Right lung (tissue), 5 donors: ENCODE results near the gene AMPD3. TPM values are rescaled to one million over a fixed set of nuclear protein-coding genes. Genes with fewer than 3 reads are reported as not detected.
"Not testable (repeated sequence)": the region's sequence is repeated elsewhere in the genome, so short reads cannot be mapped to it uniquely, and the experiment has no call there.

Experiments used
- DNase-seq, 2 donors: peaks; one replicate each; pipeline ENCODE4 v3.0.0-alpha.2; 2013
- polyA plus RNA-seq, 5 donors: library from polyadenylated mRNA; unstranded; fragments of 120-200 nt; gene quantifications; one replicate each; pipeline versions ENCODE4 v1.2.1 to v1.2.3, GENCODE V29; 2013; ENCODE audit warnings: inconsistent platforms in 1 of 5, low replicate concordance in 1 of 5; ENCODE audit not compliant: insufficient read length in 5 of 5, insufficient read depth in 1 of 5

The AMPD3 gene
- polyA plus RNA-seq, 5 donors = 6.1 to 10.4 (median 7.4) TPM

DNA sequence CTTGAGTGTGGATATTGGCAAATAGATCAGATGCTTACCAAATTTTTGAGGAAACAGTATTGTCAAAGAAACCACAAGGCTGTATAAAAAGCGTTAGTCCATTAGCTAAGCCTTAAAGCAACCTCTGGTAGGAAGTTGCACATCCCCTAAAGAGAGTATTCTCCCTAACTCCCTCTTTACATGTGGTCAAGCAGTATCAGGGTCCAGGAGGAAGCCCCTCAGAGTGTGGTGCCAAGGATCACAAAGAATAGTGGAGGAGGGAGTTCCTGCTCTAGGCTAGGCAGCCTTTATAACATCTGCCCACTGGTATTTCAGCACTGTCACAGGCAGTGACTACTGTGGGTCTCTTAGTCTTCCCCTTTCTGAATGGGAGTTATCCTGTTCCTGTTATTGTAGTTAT, 18.8 kb upstream of the AMPD3 start:
- no peak for DNase-seq

DNA sequence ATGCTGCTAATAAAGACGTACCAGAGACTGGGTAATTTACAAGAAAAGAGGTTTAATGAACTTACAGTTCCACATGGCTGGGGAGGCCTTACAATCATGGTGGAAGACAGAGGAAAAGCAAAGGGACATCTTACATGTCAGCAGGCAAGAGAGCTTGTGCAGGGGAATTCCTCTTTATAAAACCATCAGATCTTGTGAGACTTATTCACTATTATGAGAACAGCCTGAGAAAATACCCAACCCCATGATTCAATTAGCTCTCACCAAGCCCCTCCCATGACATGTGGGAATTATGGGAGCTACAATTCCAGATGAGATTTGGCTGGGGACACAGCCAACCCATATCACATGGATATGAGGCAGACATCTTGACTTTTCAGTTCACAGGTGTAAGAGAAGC, 18.4 kb upstream of the AMPD3 start:
- not testable (repeated sequence) for DNase-seq

DNA sequence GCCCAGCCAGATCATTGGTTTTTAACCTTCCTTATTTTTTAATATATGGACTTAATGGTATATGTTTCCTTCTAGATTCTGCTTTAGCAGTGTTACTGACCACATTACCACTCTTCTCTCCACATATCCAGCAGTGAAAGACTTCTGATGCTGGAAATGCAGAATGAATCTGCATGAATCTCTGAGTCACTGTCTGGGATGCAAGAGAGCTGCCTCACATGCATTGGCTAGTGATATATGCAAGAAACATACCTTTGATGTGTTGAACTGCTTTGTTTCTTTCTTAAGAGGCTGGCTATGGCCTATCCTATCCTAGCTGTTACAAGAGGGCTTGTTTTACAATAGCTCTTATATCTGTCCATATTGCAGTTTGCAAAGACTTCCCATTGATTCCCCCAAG, 16.6 kb upstream of the AMPD3 start:
- no peak for DNase-seq

DNA sequence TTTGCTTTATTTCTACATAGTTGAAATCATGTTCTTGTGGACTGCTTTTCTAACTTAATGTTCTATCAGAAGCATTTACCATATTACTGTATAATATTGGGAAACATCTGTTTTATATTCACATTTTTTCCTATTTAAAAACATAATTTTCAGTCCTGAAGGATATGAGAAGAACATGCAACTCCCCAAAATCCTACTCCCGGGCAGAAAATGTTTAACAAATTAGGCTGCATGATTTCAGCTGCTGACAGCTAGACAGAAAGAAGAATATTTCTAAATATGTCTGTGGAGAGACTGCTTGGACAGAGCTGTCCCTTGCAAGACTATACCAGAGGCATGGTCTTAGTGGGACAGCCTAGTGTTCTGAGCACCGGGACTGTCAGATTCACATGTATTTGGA, 15.7 kb upstream of the AMPD3 start:
- no peak for DNase-seq

DNA sequence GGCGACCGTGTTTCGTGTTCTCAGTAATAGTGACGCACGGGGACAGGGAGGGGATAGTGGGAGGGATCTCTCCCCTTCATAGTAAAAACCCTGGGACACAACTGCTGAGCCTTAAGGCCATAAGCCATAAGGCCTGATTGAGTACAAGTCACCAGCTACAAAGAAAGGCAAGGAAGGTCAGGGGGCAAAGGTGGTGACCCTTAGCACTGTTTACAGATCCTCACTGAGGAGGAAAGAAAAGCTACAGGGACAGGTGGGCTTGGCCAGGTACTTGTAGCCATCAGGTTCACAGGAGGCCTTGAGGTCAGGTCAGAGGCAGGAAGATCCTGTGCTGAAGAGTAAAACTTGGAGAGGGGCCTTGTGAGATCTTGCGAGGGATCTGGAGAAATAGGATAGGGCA, 15.1 kb upstream of the AMPD3 start:
- no peak for DNase-seq

DNA sequence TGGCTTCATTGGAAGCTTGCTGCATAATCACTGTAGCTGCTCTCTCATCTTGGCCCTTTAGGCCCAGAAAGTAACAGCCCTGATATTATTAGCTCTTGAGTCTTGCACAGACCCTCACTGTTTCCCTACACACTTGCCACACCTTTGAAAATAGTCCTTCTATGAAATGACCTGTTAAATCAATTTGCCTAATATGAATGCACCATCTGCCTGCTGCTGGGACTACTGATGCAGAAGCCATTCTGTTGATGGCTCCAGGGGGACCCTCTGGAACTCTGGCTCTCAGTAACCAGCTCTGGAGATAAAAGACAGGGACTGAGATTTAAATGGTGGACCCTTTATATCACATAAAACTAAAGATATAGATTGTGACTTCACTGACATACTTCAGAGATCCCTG, 14.7 kb upstream of the AMPD3 start:
- no peak for DNase-seq

DNA sequence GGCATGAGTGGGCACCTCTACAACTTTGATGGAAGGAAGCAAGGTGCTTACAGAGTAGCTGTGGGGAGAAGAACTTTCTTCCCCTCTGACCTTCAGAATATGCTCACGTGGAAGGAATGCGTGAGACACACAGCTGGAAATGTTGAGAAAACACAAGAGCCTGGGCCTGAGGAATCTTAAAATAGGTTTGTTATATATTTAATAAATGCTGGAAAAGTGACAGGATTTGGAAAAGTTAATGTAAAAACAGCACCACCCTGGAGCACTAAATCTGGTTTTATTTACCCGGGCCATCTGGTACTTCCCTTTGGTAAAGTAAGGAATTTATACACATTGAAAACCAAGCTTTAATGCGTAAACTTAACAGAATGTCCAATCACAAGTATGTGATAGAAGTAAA, 14.0 kb upstream of the AMPD3 start:
- no peak for DNase-seq

DNA sequence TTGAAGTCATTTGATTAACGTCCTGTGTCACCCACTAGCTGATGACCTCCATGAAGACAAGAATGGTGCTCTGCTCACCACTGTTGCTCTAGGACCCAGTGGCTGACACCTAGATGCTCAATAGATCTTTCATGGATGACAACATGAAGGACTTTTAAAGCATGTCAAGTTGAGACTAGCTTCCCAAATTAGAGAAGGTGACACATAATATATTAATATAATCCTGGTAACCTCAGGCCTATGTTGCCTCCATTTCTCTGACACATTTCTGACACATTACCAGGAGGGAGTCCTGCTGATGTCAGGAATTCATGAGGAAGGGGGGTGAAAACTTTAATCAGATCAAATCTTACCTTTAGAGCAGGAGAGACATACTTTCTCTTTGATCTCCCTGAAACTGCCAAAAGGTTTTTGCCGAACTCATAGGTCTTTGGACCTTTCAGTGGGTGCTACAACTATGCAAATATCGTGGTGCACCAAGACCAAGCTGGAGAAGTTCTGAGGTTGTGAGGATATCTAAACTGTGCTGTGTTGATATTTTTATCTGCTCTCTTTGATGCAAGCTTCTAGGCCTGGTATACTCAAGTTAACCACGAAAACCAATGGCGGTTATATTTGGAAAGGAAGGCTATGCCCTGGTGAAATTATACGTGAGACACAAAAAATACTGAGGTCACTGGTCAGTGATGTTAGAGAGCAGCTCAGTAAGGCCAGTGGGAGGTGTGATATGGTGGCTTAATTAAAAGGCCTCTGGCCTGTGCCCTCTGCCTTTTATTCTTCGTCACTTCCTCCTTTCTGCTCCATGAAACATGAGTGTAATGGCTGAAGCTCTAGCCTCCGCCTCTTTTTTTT, 13.2 kb upstream of the AMPD3 start:
- DNase-seq = no peak

DNA sequence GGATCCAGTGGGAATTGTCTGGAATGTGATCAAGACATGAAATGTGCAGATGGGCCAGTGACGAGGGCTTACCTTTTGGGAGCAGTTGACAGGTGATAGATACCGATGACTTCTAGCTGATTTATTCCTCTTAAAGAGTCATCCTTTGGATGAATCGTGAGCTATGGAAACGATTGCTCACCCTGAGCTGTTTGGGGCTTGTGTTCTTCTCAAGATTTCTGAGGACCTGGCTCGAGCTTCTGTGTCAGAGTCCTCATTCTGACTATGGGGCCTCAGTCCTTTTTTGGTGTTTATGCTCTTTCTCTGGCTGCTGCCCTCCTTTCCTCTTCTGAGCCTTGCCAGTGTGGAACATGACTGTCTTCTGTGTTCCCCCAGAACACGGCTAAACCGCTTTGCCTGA, 11.9 kb upstream of the AMPD3 start:
- DNase-seq = no peak

DNA sequence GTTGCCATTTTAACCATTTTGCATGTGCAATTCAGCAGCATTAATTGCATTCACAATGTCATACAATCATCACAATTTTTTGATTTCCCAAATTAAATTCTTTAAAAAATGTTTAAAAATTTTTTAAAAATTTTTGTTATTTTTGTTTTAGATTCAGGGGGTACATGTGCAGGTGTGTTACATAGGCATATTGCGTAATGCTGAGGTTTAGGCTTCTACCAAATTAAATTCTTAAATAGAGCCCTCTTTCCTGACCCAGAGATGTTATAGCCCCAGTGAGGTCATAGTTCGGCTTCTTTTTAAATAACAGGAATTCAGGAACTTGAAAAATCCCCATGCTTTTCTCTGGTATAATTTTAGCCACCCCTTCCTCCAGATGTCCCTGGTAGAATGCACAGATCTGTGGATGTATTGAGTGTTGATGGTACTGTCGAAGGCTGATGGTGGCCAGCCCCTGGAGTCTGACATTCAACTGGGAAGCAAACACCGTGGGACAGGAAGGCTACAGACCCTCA, 11.3 kb upstream of the AMPD3 start:
- no peak for DNase-seq

DNA sequence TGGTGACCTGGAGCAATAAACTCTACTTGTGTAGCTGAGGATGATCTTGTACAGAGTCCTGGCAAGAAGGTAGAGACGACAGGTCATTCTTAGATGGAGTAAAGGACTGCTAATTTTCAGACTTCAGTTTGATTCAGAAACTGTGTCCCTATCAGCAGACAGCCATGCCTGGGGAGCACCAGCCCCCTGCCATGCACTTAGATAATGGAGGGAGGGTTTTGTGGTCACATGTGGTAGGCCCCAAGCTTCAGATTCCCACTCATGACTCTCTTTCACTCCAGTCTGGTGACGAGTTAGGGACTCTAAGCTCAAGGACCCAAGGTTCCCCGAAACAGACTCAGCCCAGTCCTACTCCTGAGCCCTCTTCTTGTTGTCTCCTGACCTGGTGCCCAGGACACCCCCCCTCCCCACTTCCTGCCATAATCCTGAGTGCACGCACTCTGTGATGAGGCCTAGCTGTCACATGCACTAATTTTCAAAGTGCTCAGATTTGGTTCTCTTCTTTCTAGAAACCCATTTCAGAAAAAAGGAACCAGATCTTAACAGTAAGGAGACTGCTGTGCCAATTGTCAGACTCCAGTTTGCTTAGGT, 10.2 kb upstream of the AMPD3 start:
- no peak for DNase-seq

DNA sequence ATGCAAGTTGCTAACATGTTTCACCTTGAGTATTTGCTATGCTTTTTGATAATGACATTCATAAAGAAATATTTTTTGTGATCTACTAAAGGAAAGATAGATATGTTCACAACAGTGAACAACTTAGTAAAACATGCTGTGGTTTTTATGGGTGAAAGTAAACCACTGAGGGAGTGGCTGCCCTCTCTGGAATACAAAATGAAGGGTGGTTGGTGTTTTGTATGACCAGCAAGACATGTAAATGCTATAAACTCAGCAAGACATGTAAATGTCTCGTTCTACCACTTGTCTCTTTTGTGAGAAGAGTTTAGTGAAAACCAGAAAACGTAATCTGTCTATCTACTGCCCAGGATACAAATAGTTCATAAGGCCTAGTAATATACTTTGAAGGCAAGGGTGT, 7.6 kb upstream of the AMPD3 start:
- DNase-seq = no peak

DNA sequence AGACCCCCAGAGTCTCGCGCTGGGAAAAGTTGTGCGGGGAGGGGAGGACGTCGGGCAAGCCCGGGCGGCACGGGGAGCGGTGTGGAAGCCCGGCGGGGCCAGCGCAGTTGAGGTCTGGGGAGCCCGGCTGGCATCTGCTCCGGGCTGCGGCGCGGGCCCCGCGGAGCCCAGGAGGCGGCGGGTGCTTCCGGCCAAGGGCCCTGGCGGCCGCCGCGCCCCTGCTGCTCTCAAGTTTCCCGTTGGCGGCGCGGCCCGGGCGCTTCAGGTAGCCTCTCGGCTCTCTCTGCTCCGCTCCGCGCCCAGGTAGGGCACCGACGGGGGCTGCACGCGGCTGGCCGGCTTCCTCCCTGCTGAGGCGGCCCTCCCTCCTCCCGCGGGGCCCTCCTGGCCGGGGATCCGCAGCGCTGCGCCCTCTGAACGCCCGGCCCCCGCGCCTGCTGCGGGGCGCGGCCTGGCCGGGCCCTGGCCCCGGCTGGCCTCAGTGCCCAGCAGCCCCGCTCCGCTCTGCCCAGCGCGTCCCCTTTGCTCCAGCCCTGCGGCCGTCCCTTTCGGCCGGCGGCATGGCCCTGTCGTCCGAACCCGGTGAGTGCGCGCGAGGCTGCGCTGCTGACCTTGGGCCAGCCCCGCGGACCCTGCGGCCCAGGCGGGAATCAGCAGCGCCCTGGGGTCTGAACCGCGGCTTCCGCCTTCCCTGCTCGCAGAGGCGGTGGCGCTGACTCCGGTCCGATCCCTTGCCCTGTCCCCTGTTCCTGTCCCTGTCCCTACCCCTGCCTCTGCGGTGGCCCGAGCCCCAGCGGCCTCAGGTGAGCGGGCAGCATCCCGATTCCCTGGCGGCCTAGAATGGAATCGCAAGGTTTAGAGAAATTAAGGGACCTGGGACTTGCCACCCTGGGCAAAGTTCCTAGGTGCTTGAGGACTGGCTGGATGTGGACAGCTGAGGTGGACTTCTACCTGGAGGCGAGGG, 4.3 kb upstream of the AMPD3 start:
- peak; percentile 20 to 32 for DNase-seq

DNA sequence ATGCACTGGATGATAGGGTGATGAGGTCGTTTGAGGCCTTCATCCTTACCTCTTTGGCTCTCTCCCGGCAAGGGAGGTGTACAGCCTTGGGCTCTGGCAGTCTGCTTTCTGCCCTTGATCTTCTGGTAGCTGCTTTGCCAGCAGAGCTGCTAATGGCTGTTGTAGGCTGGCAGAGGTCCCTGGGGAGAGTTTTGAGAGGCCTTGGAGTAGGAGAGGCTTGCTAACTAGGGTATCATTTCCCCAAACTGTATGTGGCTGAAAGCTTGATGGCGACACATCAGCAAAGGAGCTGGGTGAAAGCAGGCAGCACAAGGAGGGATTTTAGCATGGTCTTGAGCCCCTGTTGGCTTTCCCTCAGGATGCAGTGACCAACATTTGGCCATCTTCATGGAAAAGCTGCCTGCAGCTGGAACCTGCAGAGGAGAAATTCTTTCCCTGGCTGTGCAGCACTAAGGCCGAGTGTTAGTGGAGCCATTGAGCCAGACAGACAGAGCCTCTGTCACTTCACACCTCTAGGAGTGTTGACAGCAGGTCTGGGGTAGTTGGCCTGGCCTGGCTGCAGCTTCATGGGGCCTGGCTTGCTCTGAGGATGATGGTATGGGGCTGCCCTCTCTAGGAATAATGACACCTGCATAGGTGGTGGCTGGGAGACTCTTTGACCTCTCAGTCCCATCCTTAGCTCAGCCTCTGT, 3.5 kb upstream of the AMPD3 start:
- no peak for DNase-seq

DNA sequence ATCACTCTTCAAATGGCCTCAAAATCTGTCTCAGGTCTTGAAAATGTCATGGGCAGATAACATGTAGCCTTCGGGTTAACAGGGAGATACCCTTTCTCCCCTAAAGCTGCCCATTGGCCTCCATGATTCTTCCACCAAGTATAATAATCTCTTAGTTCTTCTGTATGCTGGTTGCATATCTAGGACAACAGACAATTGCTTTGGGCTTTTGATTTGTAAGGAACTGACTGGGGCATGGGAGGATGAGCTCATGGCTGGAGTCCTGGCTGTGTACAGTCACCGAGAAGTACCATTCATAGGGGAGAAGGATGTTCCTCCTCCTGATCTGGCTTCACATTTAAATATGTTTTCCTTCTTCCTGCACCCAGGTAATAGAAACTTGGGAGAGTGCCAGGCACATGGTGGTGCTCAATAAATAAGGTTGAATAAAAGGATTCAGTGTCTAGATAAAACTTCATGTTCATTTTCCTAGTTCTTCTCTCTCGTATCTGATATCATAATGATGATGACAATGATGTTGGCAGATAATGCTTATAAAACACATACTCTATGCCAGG, 2.8 kb upstream of the AMPD3 start:
- DNase-seq = no peak

DNA sequence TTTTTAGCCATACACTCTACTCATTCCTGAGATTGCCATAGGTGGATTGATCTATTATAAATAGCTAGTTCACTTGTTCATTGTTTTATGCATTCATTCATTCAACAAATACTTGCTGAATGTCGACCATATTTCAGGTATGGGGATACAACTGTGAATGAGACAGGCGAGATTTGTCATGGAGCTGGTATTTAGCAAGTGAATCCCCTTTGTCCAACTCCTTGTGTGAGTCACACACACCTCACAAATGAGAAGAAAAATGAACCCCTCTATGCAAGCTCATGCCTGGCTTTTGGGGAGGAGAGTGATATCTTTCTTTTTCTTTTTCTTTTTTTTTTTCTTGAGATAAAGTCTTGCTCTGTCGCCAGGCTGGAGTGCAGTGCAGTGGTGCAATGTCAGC, 1.8 kb upstream of the AMPD3 start:
- DNase-seq = no peak

DNA sequence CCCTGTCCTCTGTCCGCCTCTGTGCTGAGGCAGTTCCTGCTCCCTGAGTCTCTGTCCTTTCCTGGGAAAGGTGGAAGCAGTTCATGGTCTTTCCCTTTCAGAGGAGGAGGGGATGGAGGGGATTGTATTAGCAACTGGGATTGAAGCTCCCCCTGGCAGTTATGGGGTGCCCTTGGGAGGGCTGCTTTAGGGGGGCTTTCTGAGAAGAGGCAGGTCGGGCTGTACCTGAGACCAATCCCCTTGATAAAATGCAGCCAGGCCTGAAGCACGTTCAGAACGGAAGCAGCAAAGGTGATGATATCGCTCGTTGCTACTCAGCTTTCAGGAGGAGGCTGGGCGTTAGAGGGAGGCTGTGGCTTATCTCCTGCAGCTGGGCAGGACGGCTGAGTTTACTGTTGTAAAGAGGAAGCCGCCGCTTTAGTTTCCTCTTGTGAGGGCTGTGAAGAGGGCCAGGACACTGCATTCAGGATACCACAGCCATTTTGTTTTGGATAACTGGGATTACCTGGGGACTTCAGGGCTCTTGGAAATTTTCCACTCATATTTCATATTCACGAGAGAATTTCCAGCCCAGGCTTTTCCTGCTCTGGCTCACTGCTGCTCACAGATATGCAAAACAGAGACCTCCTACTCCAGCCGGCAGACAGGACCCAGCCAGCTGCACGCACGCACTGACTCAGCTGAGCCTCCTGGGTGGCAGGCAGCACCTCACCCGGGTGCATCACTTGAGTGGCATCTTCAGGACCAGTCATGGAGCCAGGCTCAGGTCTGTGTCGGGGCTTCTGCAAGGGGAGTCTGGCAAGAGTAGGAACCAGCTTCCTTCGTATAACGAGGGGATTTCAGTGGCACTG, 798 bp downstream of the AMPD3 start:
- peak; percentile 19 to 22 for DNase-seq

DNA sequence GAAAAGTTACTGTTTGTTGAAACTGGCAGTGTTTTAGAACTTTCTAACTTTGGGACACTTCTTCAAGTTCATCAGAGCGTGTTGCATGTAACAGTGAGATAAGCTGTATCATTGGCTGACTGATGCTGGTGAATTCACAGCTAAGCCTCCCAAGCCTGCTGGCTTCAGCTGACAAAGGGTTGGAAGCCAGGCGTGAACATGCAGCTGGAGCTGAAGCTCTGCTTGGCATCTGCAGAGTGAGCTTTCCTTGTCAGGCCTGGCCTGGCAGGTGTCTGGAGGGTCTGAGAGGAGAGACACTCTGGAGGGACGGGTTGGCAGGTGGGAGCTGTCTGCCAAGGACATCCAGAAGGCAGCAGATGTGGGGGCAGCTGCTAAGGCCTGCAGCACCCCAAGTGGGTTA, 1.5 kb downstream of the AMPD3 start:
- DNase-seq = no peak

DNA sequence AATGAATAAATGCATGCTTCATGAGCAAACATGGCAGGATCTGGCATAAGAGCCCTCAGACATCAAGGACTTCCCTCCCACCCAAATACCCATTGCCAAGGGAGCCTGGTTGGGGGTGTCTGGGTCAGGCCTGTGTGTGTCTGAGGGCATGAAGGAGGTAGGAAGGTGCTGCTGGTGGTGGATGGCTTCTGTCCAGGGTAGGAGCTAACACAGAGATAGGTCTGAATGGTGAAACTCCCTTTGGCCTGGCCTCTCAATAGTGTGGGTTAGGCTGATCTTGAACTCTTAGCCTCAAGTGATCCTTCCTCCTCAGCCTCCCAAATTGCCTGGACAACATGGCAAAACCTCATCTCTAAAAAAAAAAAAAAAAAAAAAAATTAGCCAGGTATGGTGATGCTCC, 2.8 kb downstream of the AMPD3 start:
- DNase-seq = no peak
